H4 (cell line): ENCODE data around the gene MTMR3. TPM values are rescaled to one million over a fixed set of nuclear protein-coding genes. Genes with fewer than 3 reads are reported as not detected.
"Not testable (repeated sequence)": the region's sequence is repeated elsewhere in the genome, so short reads cannot be mapped to it uniquely, and the experiment has no call there.

Experiments used
- DNase-seq: peaks from one replicate; pipeline ENCODE4 v3.0.0-alpha.2; 2015; ENCODE audit warnings: low spot score
- total RNA-seq: library from RNA; depleted of rRNA; stranded (reverse); fragments of >200 nt; shearing (Covaris generic); gene quantifications from 2 replicates; pipeline ENCODE4 v1.2.3, GENCODE V29; 2014; rRNA removed

Gene MTMR3
- total RNA-seq, 1 experiment from 2014 or later: 5.7 TPM

- DNase-seq: no peak
These were observed 165.7 kb downstream of the MTMR3 start for GRCh38 chr22:30048681-30049080.

GRCh38 chr22:30054067-30054763, 171.2 kb downstream of the MTMR3 start:
- no peak for DNase-seq

- DNase-seq: no peak
These were observed 171.7 kb downstream of the MTMR3 start for GRCh38 chr22:30054764-30055069.

GRCh38 chr22:30056015-30056414, 173.0 kb downstream of the MTMR3 start:
- DNase-seq: no peak

GRCh38 chr22:30057375-30057774, 174.4 kb downstream of the MTMR3 start:
- DNase-seq: no peak

GRCh38 chr22:30059346-30060020, 176.5 kb downstream of the MTMR3 start:
- DNase-seq: not testable (repeated sequence)

GRCh38 chr22:30061094-30061493, 178.1 kb downstream of the MTMR3 start:
- not testable (repeated sequence) for DNase-seq

GRCh38 chr22:30062259-30062658, 179.3 kb downstream of the MTMR3 start:
- DNase-seq: no peak

GRCh38 chr22:30062950-30063349, 180.0 kb downstream of the MTMR3 start:
- no peak for DNase-seq

- no peak for DNase-seq
These were observed 181.2 kb downstream of the MTMR3 start for GRCh38 chr22:30064172-30064571.

- DNase-seq: no peak
These were observed 190.8 kb downstream of the MTMR3 start for GRCh38 chr22:30073743-30074142.

GRCh38 chr22:30074147-30074546, 191.2 kb downstream of the MTMR3 start:
- DNase-seq: no peak

GRCh38 chr22:30074994-30075393, 192.0 kb downstream of the MTMR3 start:
- no peak for DNase-seq

GRCh38 chr22:30077279-30077880, 194.4 kb downstream of the MTMR3 start:
- DNase-seq: no peak

- no peak for DNase-seq
These were observed 195.6 kb downstream of the MTMR3 start for GRCh38 chr22:30078320-30079311.

- DNase-seq: no peak
These were observed 197.1 kb downstream of the MTMR3 start, which contains the start of gene HORMAD2 for GRCh38 chr22:30079952-30080533. TSS of gene HORMAD2 (plus strand) at chr22:30080464. CDS start at chr22:30093953, 13,489 bp downstream.

Other genes starting within 250 kb of the MTMR3 start
- gene CABP7, start 163.2 kb upstream of the MTMR3 start, total RNA-seq: 0.04 and 0.39 TPM in 2 replicates
- gene ZMAT5, start 116.2 kb upstream of the MTMR3 start, total RNA-seq: 18.9 and 21.2 TPM in 2 replicates
- gene UQCR10, start 115.8 kb upstream of the MTMR3 start, total RNA-seq: 68.5 and 85.1 TPM in 2 replicates
- 12.9 and 16.0 TPM in 2 replicates for gene ASCC2, start 44.9 kb upstream of the MTMR3 start, total RNA-seq
- gene HORMAD2, start 197.3 kb downstream of the MTMR3 start, total RNA-seq: not detected in 2 replicates